T47D (cell line): ENCODE measurements around the gene CTR9.
A peak's percentile ranks its signal among the peaks of the same experiment; 100 is the strongest.

Experiments
- DNase-seq, 2 experiments: peaks; one replicate each; pipeline versions ENCODE4 v3.0.0 to v3.0.0-alpha.2; 2011 to 2012; ENCODE audit warnings: low read depth in 1 of 2, low spot score in 1 of 2
- JUND ChIP-seq: IDR thresholded peaks from 2 replicates; pipeline ENCODE4 v1.6.1; 2012; ENCODE audit warnings: low read depth
- in situ Hi-C: cut with HindIII; loops from 2 replicates; pipeline ENCODE4 v1.10.0; 2016; ENCODE audit warnings: low sequenced_read_pairs, low pct_unique_long_range_greater_than_20kb

Gene CTR9

GRCh38 chr11:10778217-10778970, 27.3 kb downstream of the CTR9 start:
- TF ChIP-seq JUND: no peak
- no peak for DNase-seq
- in situ Hi-C loops: no loop called here

DNA sequence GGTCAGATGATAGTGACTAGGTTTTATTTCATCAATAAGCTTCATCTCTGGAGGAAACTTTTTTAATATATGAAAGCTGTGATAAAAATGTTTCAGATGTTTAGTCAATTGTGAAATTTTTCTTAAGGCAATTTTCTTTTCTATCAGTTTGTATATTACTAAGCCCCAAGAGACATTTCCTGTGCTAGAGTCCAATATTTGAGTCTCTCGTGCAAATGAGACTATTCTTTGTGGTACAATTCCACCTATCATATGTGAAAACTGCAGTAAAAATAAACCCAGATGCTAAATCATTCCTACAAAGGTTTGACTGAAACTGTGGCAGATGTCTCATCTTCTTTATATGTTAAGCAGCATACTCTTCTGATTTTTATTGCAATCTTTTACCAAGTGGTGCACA, 28.0 kb downstream of the CTR9 start:
- no peak for DNase-seq
- no peak for TF ChIP-seq JUND
- in situ Hi-C loops: no loop called here

DNA sequence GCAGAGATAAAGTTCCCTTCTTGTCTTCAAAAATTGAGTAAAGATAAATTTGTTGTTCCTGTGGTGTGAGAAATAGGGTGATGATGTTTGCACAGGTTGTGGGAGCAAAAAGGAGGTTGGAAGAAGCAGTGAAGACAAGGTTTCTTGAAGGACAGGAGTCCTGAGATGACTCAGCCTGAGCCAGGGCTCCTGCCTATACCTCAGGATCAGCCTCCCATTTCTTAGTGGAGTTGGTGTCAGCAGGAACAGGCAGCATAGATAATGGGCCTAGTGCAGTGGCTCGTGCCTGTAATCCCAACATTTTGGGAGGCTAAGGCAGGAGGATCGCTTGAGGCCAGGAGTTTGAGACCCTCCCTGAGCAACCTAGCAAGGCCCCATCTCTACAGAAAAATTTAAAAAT, 29.0 kb downstream of the CTR9 start:
- DNase-seq: no peak
- in situ Hi-C loops: no loop called here
- TF ChIP-seq JUND: no peak

GRCh38 chr11:10784232-10785145, 33.4 kb downstream of the CTR9 start:
- no peak for DNase-seq
- in situ Hi-C loops: no loop called here
- TF ChIP-seq JUND: no peak

- no peak for DNase-seq
- no peak for TF ChIP-seq JUND
- in situ Hi-C loops: no loop called here
Measured at GRCh38 chr11:10785146-10785474, 34.1 kb downstream of the CTR9 start.

DNA sequence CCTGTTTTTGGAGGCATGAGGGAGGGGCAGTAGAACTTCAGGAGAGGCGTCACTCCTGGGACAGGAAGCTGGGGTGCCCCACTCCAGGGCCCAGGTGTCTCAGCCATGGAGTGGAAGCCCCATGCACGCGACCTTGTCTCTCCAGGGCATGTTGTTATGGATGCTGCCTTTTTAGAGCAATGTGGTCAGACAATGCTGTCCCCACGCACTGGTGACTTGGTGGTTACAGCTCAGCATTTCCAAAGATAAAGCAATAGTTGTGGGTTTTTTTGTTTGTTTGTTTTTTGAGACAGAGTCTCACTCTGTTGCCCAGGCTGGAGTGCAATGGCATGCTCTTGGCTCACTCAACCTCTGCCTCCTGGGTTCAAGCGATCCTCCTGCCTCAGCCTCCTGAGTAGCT, 35.4 kb downstream of the CTR9 start:
- in situ Hi-C loops: no loop called here
- no peak for TF ChIP-seq JUND
- DNase-seq: no peak

GRCh38 chr11:10792385-10793068, 41.5 kb downstream of the CTR9 start:
- peak; percentile 34 to 88 for DNase-seq
- no peak for TF ChIP-seq JUND
- in situ Hi-C loops: no loop called here

- DNase-seq: no peak
Measured at GRCh38 chr11:10793470-10794255, 42.6 kb downstream of the CTR9 start.

GRCh38 chr11:10796191-10796590, 45.1 kb downstream of the CTR9 start:
- no peak for DNase-seq
- no peak for TF ChIP-seq JUND
- in situ Hi-C loops: no loop called here

More at GRCh38 chr11:10793470-10794255, 42.6 kb downstream of the CTR9 start:
- TF ChIP-seq JUND: no peak
- in situ Hi-C loops: no loop called here

GRCh38 chr11:10797001-10797400, 46.0 kb downstream of the CTR9 start:
- in situ Hi-C loops: no loop called here
- no peak for DNase-seq
- TF ChIP-seq JUND: no peak

GRCh38 chr11:10797531-10797930, 46.5 kb downstream of the CTR9 start:
- TF ChIP-seq JUND: no peak
- no peak for DNase-seq
- in situ Hi-C loops: no loop called here

DNA sequence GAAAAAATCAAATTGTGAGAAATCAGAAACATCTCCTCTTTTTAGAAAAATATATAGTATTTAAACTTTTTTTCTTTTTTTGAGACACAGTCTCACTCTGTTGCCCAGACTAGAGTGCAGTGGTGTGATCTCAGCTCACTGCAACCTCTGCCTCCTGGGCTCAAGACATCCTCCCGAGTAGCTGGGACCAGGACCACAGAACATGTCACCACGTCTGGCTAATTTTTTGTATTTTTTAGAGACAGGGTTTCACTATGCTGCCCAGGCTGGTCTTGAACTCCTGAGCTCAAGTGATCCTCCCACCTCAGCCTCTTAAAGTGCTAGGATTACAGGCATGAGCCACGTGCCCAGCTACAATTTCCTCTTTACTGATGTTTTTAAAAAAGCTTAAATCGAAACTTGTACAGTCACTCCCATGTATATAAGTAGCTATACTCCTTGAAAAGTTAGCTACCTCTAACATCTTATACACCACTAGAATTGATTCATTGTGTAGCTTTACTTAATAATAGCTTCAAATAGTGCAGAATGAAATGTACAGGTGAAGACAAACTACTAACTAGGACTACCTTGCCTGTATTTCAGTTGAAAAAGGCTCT, 47.4 kb downstream of the CTR9 start:
- TF ChIP-seq JUND: no peak
- no peak for DNase-seq
- in situ Hi-C loops: no loop called here
